H1 (cell line): ENCODE data around the gene LMTK2. TPM values are rescaled to one million over a fixed set of nuclear protein-coding genes. Genes with fewer than 3 reads are reported as not detected.

Experiments
- CTCF ChIA-PET: fragments of 300-600 bp; sonication (Branson Sonifier 250); formaldehyde crosslinking; loops from one replicate; lab custom pipeline; 2021; ENCODE audit not compliant: partially characterized antibody; lab: Charles Lee
- POLR2A ChIA-PET: fragments of 300-600 bp; sonication (Branson Sonifier 250); formaldehyde crosslinking; loops from one replicate; lab custom pipeline; 2021; ENCODE audit warnings: inconsistent platforms; ENCODE audit not compliant: partially characterized antibody; lab: Charles Lee
- DNase-seq, 2 experiments: peaks; one replicate each; pipeline versions ENCODE4 v3.0.0 to v3.0.0-alpha.2; 2010 to 2022; ENCODE audit warnings: low spot score in 2 of 2, low read depth in 1 of 2, mixed read lengths in 1 of 2
- FAIRE-seq: peaks from 2 replicates; lab custom pipeline; 2011; peaks lifted over from hg19 to GRCh38; lab: Jason Lieb, UNC
- H2AFZ ChIP-seq: 2 replicates; pipeline ENCODE4 v1.8.1; 2012; ENCODE audit warnings: low read length, inconsistent platforms
- H2AK5ac ChIP-seq: 2 replicates; pipeline ENCODE4 v1.6.1; 2013; ENCODE audit warnings: low read depth, low read length
- H2BK120ac ChIP-seq: replicated peaks from 2 replicates; pipeline ENCODE3; 2013; ENCODE audit warnings: low read depth, low read length, inconsistent platforms
- H2BK12ac ChIP-seq: 2 replicates; pipeline ENCODE4 v1.6.1; 2013; ENCODE audit warnings: low read depth, low read length
- H2BK15ac ChIP-seq: 2 replicates; pipeline ENCODE4 v1.6.1; 2013; ENCODE audit warnings: low read length
- H2BK20ac ChIP-seq: 2 replicates; pipeline ENCODE4 v1.6.1; 2013; ENCODE audit warnings: low read length
- H2BK5ac ChIP-seq: 2 replicates; pipeline ENCODE4 v1.6.1; 2013; ENCODE audit warnings: low read depth, low read length
- H3K14ac ChIP-seq: 2 replicates; pipeline ENCODE4 v1.6.1; 2013; ENCODE audit warnings: inconsistent platforms; ENCODE audit not compliant: insufficient read length
- H3K18ac ChIP-seq: 2 replicates; pipeline ENCODE4 v1.6.1; 2013; ENCODE audit warnings: low read length; ENCODE audit errors: extremely low read depth
- H3K23ac ChIP-seq: 2 replicates; pipeline ENCODE4 v1.6.1; 2013; ENCODE audit warnings: inconsistent platforms; ENCODE audit not compliant: insufficient read length
- H3K23me2 ChIP-seq: 2 replicates; pipeline ENCODE4 v1.6.1; 2013; ENCODE audit warnings: low read depth, low read length
- H3K27ac ChIP-seq: 2 replicates; pipeline ENCODE4 v1.6.1; 2011; ENCODE audit warnings: low read depth, low read length, inconsistent platforms
- H3K27me3 ChIP-seq, 4 experiments: replicated peaks in 1 of 4; 1 replicate in 1 of 4; 2 replicates in 3 of 4; pipeline versions ENCODE4 v1.6.1 to v1.8.1; 2011 to 2013; ENCODE audit warnings: low read length in 3 of 4, mild to moderate bottlenecking in 3 of 4, inconsistent platforms in 2 of 4, mixed read lengths in 2 of 4, moderate library complexity in 1 of 4; ENCODE audit not compliant: control insufficient read depth in 3 of 4, insufficient read depth in 3 of 4; ENCODE audit errors: extremely low read depth in 1 of 4
- H3K36me3 ChIP-seq, 4 experiments: 2 replicates each; pipeline versions ENCODE4 v1.6.1 to v1.8.1; 2011 to 2013; ENCODE audit warnings: mild to moderate bottlenecking in 4 of 4, low read length in 3 of 4, moderate library complexity in 2 of 4, control low read depth in 1 of 4, inconsistent platforms in 1 of 4; ENCODE audit not compliant: insufficient read depth in 4 of 4, control insufficient read depth in 2 of 4
- H3K4ac ChIP-seq: replicated peaks from 2 replicates; pipeline ENCODE3; 2013; ENCODE audit warnings: low read length, low read depth, mixed read lengths, inconsistent platforms; ENCODE audit not compliant: insufficient read length
- H3K4me1 ChIP-seq, 4 experiments: replicated peaks in 1 of 4; 1 replicate in 1 of 4; 2 replicates in 3 of 4; pipeline versions ENCODE4 v1.6.1 to v1.8.1; 2011 to 2013; ENCODE audit warnings: low read length in 3 of 4, inconsistent platforms in 2 of 4, mixed read lengths in 1 of 4; ENCODE audit not compliant: insufficient read depth in 4 of 4, control insufficient read depth in 3 of 4
- H3K4me2 ChIP-seq, 2 experiments: 2 replicates each; pipeline versions ENCODE4 v1.6.1 to v1.8.1; 2011 to 2013; ENCODE audit warnings: low read depth in 2 of 2, low read length in 2 of 2, control low read depth in 1 of 2, inconsistent platforms in 1 of 2, mild to moderate bottlenecking in 1 of 2; ENCODE audit not compliant: insufficient read depth in 1 of 2
- H3K4me3 ChIP-seq, 4 experiments: fragments of 200-600, 300-600 bp in 1 of 4; sonication (generic), shearing (Covaris generic), sonication (Bioruptor Twin) in 1 of 4; 2 replicates each; pipeline versions ENCODE4 v1.5.1 to v1.8.1; 2011 to 2016; ENCODE audit warnings: low read length in 4 of 4, low read depth in 3 of 4, control low read depth in 2 of 4, inconsistent platforms in 2 of 4, mild to moderate bottlenecking in 2 of 4, mixed read lengths in 1 of 4, moderate library complexity in 1 of 4; ENCODE audit not compliant: insufficient read depth in 2 of 4; ENCODE audit errors: extremely low read depth in 1 of 4
- H3K56ac ChIP-seq: replicated peaks from 2 replicates; pipeline ENCODE3; 2013; ENCODE audit warnings: low read depth, mild to moderate bottlenecking, mixed read lengths, low read length, inconsistent platforms; ENCODE audit not compliant: insufficient read length
- H3K79me1 ChIP-seq: 2 replicates; pipeline ENCODE4 v1.6.1; 2013; ENCODE audit warnings: low read depth, low read length, control low read depth
- H3K79me2 ChIP-seq, 2 experiments: 2 replicates each; pipeline versions ENCODE4 v1.6.1 to v1.8.1; 2012 to 2013; ENCODE audit warnings: low read length in 2 of 2, mild to moderate bottlenecking in 2 of 2, inconsistent platforms in 1 of 2; ENCODE audit not compliant: insufficient read depth in 2 of 2, control insufficient read depth in 1 of 2
- H3K9ac ChIP-seq, 4 experiments: replicated peaks in 1 of 4; 1 replicate in 1 of 4; 2 replicates in 3 of 4; pipeline versions ENCODE4 v1.6.1 to v1.8.1; 2011 to 2013; ENCODE audit warnings: low read depth in 3 of 4, low read length in 3 of 4, control low read depth in 2 of 4, mild to moderate bottlenecking in 2 of 4, moderate library complexity in 2 of 4, inconsistent platforms in 1 of 4; ENCODE audit errors: extremely low read depth in 1 of 4
- H3K9me3 ChIP-seq, 2 experiments: 2 replicates each; pipeline versions ENCODE4 v1.6.1 to v1.8.1; 2012 to 2013; ENCODE audit warnings: mild to moderate bottlenecking in 2 of 2, moderate library complexity in 2 of 2, control low read depth in 1 of 2, inconsistent platforms in 1 of 2, low read depth in 1 of 2, low read length in 1 of 2, mixed read lengths in 1 of 2; ENCODE audit not compliant: insufficient read depth in 2 of 2
- H4K20me1 ChIP-seq, 2 experiments: replicated peaks in 1 of 2; 2 replicates each; pipeline versions ENCODE3 to v1.8.1; 2011 to 2013; ENCODE audit warnings: inconsistent platforms in 2 of 2, low read length in 2 of 2, mild to moderate bottlenecking in 1 of 2; ENCODE audit not compliant: insufficient read depth in 2 of 2, control insufficient read depth in 1 of 2
- H4K5ac ChIP-seq: 2 replicates; pipeline ENCODE4 v1.6.1; 2013; ENCODE audit warnings: low read length, low read depth, mixed read lengths, inconsistent platforms; ENCODE audit not compliant: insufficient read length
- H4K8ac ChIP-seq: 2 replicates; pipeline ENCODE4 v1.8.0; 2013; ENCODE audit warnings: mild to moderate bottlenecking, moderate library complexity, low read length, inconsistent platforms; ENCODE audit not compliant: insufficient read depth; ENCODE audit errors: extremely low read depth
- H4K91ac ChIP-seq: replicated peaks from 2 replicates; pipeline ENCODE3; 2013; ENCODE audit warnings: low read length, mixed read lengths, inconsistent platforms; ENCODE audit not compliant: insufficient read length
- EP300 ChIP-seq, 2 experiments: IDR thresholded peaks; 1 replicate in 1 of 2; 2 replicates in 1 of 2; pipeline ENCODE4 v1.6.1; 2011 to 2012; ENCODE audit warnings: low read depth in 2 of 2, low read length in 2 of 2, mild to moderate bottlenecking in 2 of 2, borderline replicate concordance in 1 of 2, inconsistent platforms in 1 of 2, moderate library complexity in 1 of 2
- EZH2 ChIP-seq: fragments of 200-600 bp; sonication (generic); IDR thresholded peaks from 2 replicates; pipeline ENCODE4 v1.7.1; 2012; ENCODE audit warnings: low read depth, mild to moderate bottlenecking, moderate library complexity, low read length, inconsistent platforms; ENCODE audit not compliant: severe bottlenecking
- KDM1A ChIP-seq: fragments of 200-600, 300-600 bp; sonication (generic); IDR thresholded peaks from 2 replicates; pipeline ENCODE4 v1.7.1; 2016; ENCODE audit warnings: mild to moderate bottlenecking, low read length, borderline replicate concordance
- RBBP5 ChIP-seq: IDR thresholded peaks from 2 replicates; pipeline ENCODE4 v1.7.1; 2012; ENCODE audit warnings: low read depth, mild to moderate bottlenecking, inconsistent platforms, low read length, moderate library complexity, borderline replicate concordance
- RFX5 ChIP-seq: IDR thresholded peaks from 2 replicates; pipeline ENCODE4 v1.6.1; 2011; ENCODE audit warnings: low read depth, low read length, improper control_type of control experiment, borderline replicate concordance
- SIRT6 ChIP-seq: IDR thresholded peaks from one replicate; pipeline ENCODE4 v1.7.1; 2012; ENCODE audit warnings: low read length, inconsistent platforms
- SIX5 ChIP-seq: IDR thresholded peaks from 2 replicates; pipeline ENCODE4 v1.6.1; 2011; ENCODE audit warnings: mild to moderate bottlenecking, low read depth, low read length
- SP4 ChIP-seq: IDR thresholded peaks from 2 replicates; pipeline ENCODE4 v1.6.1; 2012; ENCODE audit warnings: low read length, inconsistent platforms
- TAF1 ChIP-seq: IDR thresholded peaks from 2 replicates; pipeline ENCODE4 v1.6.1; 2011; ENCODE audit warnings: mild to moderate bottlenecking, low read depth, low read length
- whole genome bisulfite sequencing, 2 experiments: shearing (Covaris generic) in 1 of 2; methylation state at CpG; one replicate each; pipeline versions ENCODE4 v1.1.6 to v1.1.7; 2013 to 2015; ENCODE audit warnings: low lambda C conversion rate in 2 of 2, mixed read lengths in 2 of 2, inconsistent platforms in 1 of 2, low coverage in 1 of 2, missing lambda C conversion rate in 1 of 2; ENCODE audit not compliant: insufficient replicate concordance in 2 of 2, insufficient coverage in 1 of 2, insufficient read length in 1 of 2; ENCODE audit errors: extremely low coverage in 1 of 2, missing lambda C conversion rate in 1 of 2; 5-methylcytosine and 5-hydroxymethylcytosine counted together
- polyA plus RNA-seq, 7 experiments: library from polyadenylated mRNA; depleted of rRNA in 3 of 7; stranded (reverse) in 5 of 7; unstranded in 2 of 7; fragments of >200 nt in 5 of 7; fragments of 200-250 nt in 2 of 7; gene quantifications; 1 replicate in 5 of 7; 2 replicates in 1 of 7; 4 replicates in 1 of 7; pipeline versions ENCODE4 v1.2.1 to v1.2.3, GENCODE V29; 2011 to 2013; ENCODE audit warnings: missing spikeins in 2 of 7, mixed read lengths in 2 of 7
- total RNA-seq: library from RNA; stranded (reverse); fragmentation: NEBNext Ultra II Directional; extraction: Animal tissue kit (Norgen Biotek cat#: 25700); gene quantifications from 2 replicates; pipeline ENCODE4 v1.2.1, GENCODE V29; 2021
- TF ChIP-seq, protein P1 (sequence below): IDR thresholded peaks from 2 replicates; pipeline ENCODE4 v1.6.1; 2012; ENCODE audit warnings: low read length, inconsistent platforms

The LMTK2 gene
- total and polyA plus RNA-seq, 2 of the 8 experiments (the other 6 are each of a cell fraction or from before 2014, with no cell fraction given): 9.7 to 30.7 TPM

DNA sequence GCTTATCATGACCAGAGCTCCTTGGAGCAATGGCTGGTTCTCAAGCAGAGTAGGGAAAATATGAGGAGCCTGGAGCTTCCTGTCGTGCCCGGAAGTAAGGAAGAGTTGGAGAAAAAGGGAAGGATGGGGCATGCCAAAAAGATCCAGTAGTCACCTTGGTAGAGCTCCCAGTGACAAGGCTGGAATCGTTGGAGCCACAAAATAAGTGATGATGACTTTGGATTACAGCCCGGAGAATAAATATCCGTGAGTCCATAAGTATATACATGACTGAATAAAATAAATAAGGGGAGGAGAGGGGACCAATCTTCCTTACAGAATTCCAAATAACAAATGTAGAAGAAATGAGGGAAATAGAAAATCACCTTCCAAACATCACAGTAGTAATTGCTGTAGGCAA is 29.3 kb downstream of the LMTK2 start:
- H4K20me1 ChIP-seq: peaks cover 2 to 8% of the 10 kb centered on the region in 2 experiments
- WGBS, 2 experiments: 95% methylated on average over 5 of the region's 5 CpGs; no CpG with 5 or more reads in 1 of the 2 experiments

More for the DNA sequence above, 29.3 kb downstream of the LMTK2 start:
- DNase-seq: no peak
- no peaks in the 10 kb centered on the region for H3K27me3 ChIP-seq
- H2BK12ac ChIP-seq: no peak overlapping the region
- no peak overlapping the region for H2BK15ac ChIP-seq
- no peak for FAIRE-seq
- H3K27ac ChIP-seq: no peak overlapping the region
- no peak overlapping the region for H2BK20ac ChIP-seq
- H3K79me2 ChIP-seq: peaks cover 0 to 36% of the 10 kb centered on the region in 2 experiments; a peak in 3 of 4 replicates
- H2AK5ac ChIP-seq: no peak overlapping the region
- ChIA-PET CTCF (interaction anchor here (0.9 to 3.5 kb wide), 4 partner anchors 30 to 114 kb away, joined by 4 to 12 read pairs (median 6); partner anchors contain the start of gene LMTK2), POLR2A (no interaction called here)
- peaks cover 2% of the 10 kb centered on the region; the same call in 1 of the 2 replicates for H3K79me1 ChIP-seq
- no peaks in the 10 kb centered on the region for H3K23me2 ChIP-seq
- no peak overlapping the region for H2BK120ac ChIP-seq
- no peak overlapping the region for H4K91ac ChIP-seq
- H2AFZ ChIP-seq: no peak overlapping the region
- TF ChIP-seq EZH2 (no peak), SP4 (no peak), SIX5 (no peak), KDM1A (no peak), RFX5 (no peak), SIRT6 (no peak), TAF1 (no peak), EP300 (IDR thresholded peaks at IDR 0.05; ENCODE audit: borderline replicate concordance in 1 of 2, low read depth in 2 of 2, low read length in 2 of 2) (no peak), RBBP5 (no peak)
- TF ChIP-seq, protein P1, sequence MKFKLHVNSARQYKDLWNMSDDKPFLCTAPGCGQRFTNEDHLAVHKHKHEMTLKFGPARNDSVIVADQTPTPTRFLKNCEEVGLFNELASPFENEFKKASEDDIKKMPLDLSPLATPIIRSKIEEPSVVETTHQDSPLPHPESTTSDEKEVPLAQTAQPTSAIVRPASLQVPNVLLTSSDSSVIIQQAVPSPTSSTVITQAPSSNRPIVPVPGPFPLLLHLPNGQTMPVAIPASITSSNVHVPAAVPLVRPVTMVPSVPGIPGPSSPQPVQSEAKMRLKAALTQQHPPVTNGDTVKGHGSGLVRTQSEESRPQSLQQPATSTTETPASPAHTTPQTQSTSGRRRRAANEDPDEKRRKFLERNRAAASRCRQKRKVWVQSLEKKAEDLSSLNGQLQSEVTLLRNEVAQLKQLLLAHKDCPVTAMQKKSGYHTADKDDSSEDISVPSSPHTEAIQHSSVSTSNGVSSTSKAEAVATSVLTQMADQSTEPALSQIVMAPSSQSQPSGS: no peak
- no peak overlapping the region for H3K56ac ChIP-seq
- no peak overlapping the region for H2BK5ac ChIP-seq
- no peak overlapping the region for H3K14ac ChIP-seq
- peaks cover 2 to 14% (median 8%) of the 10 kb centered on the region in 4 experiments for H3K4me1 ChIP-seq
- H3K9ac ChIP-seq: no peak overlapping the region
- H3K18ac ChIP-seq: no peak overlapping the region
- H3K4me3 ChIP-seq: no peak overlapping the region
- no peak overlapping the region for H3K4ac ChIP-seq
- no peak overlapping the region for H3K23ac ChIP-seq
- peaks cover 0 to 16% (median 6%) of the 10 kb centered on the region in 4 experiments; a peak in 7 of 8 replicates for H3K36me3 ChIP-seq
- H4K8ac ChIP-seq: no peak overlapping the region
- H4K5ac ChIP-seq: no peak overlapping the region
- no peak overlapping the region for H3K4me2 ChIP-seq
- no peaks in the 10 kb centered on the region for H3K9me3 ChIP-seq
